Measurements from ENCODE around the gene DPM2.

DPM2 gene

GRCh38 chr9:127895811-127896210 is 41.8 kb downstream of the DPM2 start:
- Histone ChIP-seq H3K36me3 (replicated peaks) (peaks cover 48% of the 10 kb centered on the region), H3K9me3 (peaks cover 3% of the 10 kb centered on the region), H3K4me1 (peaks cover 19% of the 10 kb centered on the region), H3K4me3 (no peak overlapping the region), H3K27me3 (ENCODE audit: low read depth) (no peaks in the 10 kb centered on the region)
- in situ Hi-C loops (cut with MboI; ENCODE audit: low sequenced_read_pairs): no loop called here
- no peak for DNase-seq (ENCODE audit: low spot score in 2 of 2)

DNA sequence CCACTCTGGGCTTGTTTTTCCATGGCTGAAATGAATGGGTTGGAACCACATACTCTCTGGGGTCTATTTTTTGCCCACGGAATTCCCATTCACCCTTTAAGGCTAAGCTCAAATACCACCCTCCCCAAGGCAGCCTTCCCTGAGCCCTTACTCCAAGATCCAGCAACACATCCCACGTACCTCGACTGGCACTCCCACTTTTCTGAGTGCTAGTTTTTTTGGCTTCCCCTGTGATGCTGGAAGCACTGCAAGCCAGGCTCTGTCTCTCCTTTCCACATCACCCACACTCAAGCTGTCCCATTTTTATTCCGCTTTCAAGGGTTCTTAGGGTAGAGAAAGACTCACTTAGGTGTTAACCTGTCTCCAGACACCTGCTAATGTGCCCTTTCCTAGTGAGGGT is 44.3 kb downstream of the DPM2 start:
- H3K27me3 ChIP-seq (ENCODE audit: low read depth): no peaks in the 10 kb centered on the region
- H3K4me3 ChIP-seq: no peak overlapping the region
- no peak for DNase-seq (ENCODE audit: low spot score in 2 of 2)
- H3K4me1 ChIP-seq: peaks cover 13% of the 10 kb centered on the region
- in situ Hi-C loops (cut with MboI; ENCODE audit: low sequenced_read_pairs): no loop called here
- peaks cover 66% of the 10 kb centered on the region for H3K36me3 ChIP-seq (replicated peaks)
- peaks cover 3% of the 10 kb centered on the region for H3K9me3 ChIP-seq

DNA sequence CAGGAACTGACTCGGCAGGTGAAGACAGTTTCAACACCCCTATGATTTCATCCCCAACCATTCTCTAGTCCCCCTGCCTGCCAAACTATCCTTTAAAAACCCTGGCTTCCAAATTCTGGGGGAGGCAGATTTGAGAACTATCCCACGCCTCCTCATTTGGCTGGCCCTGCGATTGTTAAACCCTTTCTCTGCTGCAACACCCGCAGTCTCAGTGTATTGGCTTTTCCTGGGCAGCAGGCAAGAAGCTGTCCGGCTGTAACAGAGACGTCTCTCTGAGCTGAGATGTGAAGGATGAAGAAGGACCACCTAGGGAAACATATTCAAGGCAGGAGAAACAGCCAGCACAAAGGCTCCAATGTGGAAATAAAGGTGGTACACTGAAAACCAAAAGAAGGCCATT is 44.8 kb downstream of the DPM2 start:
- peaks cover 70% of the 10 kb centered on the region for H3K36me3 ChIP-seq (replicated peaks)

GRCh38 chr9:127890053-127890452 is 47.6 kb downstream of the DPM2 start:
- no peak for DNase-seq (ENCODE audit: low spot score in 2 of 2)
- Histone ChIP-seq H3K4me3 (no peak overlapping the region), H3K4me1 (no peaks in the 10 kb centered on the region), H3K9me3 (peaks cover 3% of the 10 kb centered on the region), H3K36me3 (replicated peaks) (peaks cover 67% of the 10 kb centered on the region), H3K27me3 (ENCODE audit: low read depth) (no peaks in the 10 kb centered on the region)
- in situ Hi-C loops (cut with MboI; ENCODE audit: low sequenced_read_pairs): no loop called here

More for the DNA sequence above, 44.8 kb downstream of the DPM2 start:
- no peak for DNase-seq (ENCODE audit: low spot score in 2 of 2)
- in situ Hi-C loops (cut with MboI; ENCODE audit: low sequenced_read_pairs): no loop called here
- H3K27me3 ChIP-seq (ENCODE audit: low read depth): no peaks in the 10 kb centered on the region
- H3K4me3 ChIP-seq: no peak overlapping the region
- H3K4me1 ChIP-seq: peaks cover 7% of the 10 kb centered on the region
- peaks cover 3% of the 10 kb centered on the region for H3K9me3 ChIP-seq

DNA sequence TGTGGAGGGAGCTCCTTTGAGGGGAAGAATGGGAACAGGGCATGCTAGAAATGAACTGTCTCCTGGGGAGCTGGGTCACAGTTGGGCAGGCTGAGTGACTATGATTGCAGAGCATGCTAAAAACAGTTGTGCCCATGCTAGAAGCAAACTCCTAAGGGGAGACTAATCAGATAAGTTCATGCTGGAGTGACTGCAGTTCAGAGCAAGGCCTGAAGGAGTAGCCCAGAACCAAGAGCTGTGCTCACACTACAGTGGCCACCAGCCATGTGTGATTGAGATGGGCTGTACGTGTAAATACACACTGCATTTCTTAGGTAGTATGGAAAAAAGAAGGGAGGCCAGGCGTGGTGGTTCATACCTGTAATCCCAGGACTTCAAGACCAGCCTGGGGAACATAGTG is 49.9 kb downstream of the DPM2 start:
- Histone ChIP-seq H3K4me1 (no peaks in the 10 kb centered on the region), H3K27me3 (ENCODE audit: low read depth) (no peaks in the 10 kb centered on the region), H3K4me3 (no peak overlapping the region), H3K36me3 (replicated peaks) (peaks cover 45% of the 10 kb centered on the region), H3K9me3 (no peaks in the 10 kb centered on the region)
- in situ Hi-C loops (cut with MboI; ENCODE audit: low sequenced_read_pairs): no loop called here
- no peak for DNase-seq (ENCODE audit: low spot score in 2 of 2)

DNA sequence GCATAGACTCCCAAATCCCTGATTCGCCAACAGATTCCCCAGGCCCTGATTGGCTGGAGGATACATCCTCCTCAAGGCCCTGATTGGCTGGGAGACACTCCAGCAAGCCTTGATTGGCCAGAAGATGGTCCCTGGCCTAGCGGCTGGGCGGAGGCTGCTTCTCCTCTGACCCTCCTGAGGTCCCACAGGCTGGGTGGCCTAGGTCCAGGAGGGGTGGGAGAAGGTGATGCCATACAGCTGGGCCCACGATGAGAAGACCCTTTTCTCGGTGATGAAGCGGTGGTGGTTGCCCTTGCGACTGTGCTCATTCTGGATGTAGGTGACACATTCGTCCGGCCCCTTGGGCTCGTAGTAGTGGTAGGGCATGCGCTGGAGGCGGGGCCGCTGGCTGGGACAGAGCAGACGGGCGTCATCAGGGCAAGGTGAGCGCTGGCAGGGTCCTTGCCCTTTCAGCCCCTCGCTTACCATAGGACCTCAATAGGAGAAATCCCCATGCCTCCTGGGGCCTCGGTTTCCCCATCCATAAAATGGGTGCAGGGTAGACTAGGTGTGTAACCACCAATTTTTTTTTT is 51.2 kb downstream of the DPM2 start:
- no peaks in the 10 kb centered on the region for H3K4me1 ChIP-seq
- peaks cover 44% of the 10 kb centered on the region for H3K36me3 ChIP-seq (replicated peaks)
- in situ Hi-C loops (cut with MboI; ENCODE audit: low sequenced_read_pairs): no loop called here
- no peaks in the 10 kb centered on the region for H3K9me3 ChIP-seq
- H3K4me3 ChIP-seq: no peak overlapping the region
- peak in 1 of 2 experiments; percentile 38 for DNase-seq (ENCODE audit: low spot score in 2 of 2)
- no peaks in the 10 kb centered on the region for H3K27me3 ChIP-seq (ENCODE audit: low read depth)

DNA sequence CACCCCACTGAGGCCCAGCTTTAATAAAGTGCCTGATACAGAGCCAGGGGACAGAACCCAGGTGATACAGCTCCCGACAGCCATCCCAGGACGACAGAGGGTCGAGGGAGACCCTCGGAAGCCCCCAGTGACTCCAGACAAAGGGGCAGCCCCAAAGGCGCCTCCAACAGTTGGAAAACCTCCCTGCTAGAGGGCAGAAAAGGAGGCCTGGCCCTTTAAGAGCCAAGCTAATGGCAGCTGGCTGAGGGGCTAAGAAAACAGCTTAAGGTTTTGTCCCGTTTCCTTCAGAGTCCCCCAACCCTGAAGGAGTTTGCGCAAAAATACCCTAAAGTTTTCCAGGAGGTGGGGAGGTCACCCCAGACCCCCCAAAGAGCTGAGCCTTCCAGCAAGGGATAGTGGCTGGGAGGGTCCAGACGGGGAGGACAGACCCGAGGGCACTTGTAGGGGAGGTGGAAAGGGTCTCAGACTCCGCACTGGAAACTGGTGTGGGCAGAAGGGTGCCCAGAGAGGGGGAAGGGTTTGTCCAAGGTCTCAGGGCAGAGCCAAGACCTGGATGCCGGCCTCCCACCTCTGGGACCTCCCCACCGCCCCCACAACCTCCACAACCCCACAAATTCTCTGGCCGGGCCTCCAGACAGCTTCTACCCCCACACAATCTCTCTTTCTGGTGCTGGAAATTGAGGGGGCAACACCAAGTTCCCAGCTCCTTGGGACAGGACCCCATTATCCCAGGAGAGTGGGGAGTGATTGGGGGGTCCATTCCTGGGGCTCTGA is 52.0 kb downstream of the DPM2 start:
- Histone ChIP-seq H3K27me3 (ENCODE audit: low read depth) (no peaks in the 10 kb centered on the region), H3K36me3 (replicated peaks) (peaks cover 38% of the 10 kb centered on the region), H3K9me3 (no peaks in the 10 kb centered on the region), H3K4me3 (no peak overlapping the region), H3K4me1 (no peaks in the 10 kb centered on the region)
- in situ Hi-C loops (cut with MboI; ENCODE audit: low sequenced_read_pairs): no loop called here
- DNase-seq (ENCODE audit: low spot score in 2 of 2): no peak
